GM21526 (cell line): ENCODE measurements around the gene DEFB131A.
"Not testable (repeated sequence)": the region's sequence is repeated elsewhere in the genome, so short reads cannot be mapped to it uniquely, and the experiment has no call there.

Experiments used
- ATAC-seq: cut with Tn5 transposase; IDR thresholded peaks from one replicate; pipeline ENCODE4 v1.9.1; 2021; ENCODE audit warnings: moderate library complexity; ENCODE audit not compliant: unreplicated experiment, low FRiP score

DEFB131A gene

GRCh38 chr4:9494256-9495035 is 50.2 kb downstream of the DEFB131A start:
- ATAC-seq = not testable (repeated sequence)

- ATAC-seq = not testable (repeated sequence)
Measured at GRCh38 chr4:9495443-9495842, 51.2 kb downstream of the DEFB131A start.

DNA sequence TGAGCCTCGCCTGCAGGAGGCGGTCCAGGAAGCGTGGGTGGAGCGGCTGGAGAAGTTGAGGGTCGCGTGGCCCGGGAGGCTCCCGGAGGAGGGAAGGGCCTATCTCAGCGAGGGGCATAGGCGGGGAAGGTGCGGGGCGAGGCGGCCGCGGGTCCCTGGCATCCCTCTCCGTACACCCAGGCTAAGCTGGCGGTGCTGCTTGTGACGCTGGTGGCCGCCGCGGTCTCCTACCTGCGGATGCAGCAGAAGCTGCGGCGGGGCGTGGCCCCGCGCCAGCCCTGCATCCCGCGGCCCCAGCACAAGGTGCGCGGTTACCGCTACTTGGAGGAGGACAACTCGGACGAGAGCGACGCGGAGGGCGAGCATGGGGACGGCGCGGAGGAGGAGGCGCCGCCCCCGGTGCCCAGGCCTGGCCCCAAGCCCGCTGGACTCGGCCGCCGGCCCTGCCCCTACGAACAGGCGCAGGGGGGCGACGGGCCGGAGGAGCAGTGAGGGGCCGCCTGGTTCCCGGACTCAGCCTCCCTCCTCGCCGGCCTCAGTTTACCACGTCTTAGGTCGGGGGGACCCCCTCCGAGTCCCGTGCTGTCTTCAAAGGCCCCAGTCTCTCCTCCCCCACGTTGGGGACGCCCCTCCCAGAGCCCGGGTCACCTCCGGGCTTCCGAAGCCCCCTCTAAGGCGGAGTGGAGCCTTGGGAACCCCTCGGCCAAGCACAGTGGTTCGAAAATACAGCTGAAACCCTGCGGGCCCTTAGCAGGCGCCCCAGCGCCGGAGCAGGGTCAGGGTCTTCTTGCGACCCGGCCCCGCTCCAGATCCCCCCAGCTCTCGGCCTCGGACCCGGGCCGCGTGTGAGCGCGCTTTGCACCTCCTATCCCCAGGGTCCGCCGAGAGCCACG is 53.6 kb downstream of the DEFB131A start:
- ATAC-seq = not testable (repeated sequence)

DNA sequence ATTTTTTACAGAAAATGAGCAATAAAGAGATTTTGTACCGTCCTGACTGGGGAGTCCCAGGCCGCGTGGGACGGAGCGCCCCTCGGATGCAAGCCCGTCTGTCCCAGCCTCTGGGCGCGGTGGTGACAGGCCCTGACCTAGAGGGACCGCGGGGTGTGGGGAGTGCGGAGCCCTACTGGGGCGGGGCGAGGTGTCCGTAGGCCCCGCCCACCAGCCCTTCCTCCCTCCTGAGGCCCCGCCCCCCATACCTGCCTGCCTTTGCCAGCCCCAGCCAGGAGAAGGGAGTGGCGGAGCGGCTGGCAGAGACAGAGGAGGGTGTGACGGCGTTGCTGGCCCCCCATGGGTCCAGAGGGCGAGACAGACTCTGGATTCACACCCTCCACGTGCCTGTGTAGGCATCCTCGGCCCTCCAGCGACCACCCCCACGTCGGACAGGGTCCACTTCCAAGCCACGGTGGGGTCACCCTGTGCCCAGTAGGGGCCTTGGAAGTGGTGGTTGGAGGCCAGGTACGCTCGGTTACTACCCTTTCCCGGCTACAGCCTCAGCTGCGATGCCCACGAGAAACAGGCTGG is 54.3 kb downstream of the DEFB131A start:
- not testable (repeated sequence) for ATAC-seq

- not testable (repeated sequence) for ATAC-seq
Measured at GRCh38 chr4:9499974-9500487, 55.8 kb downstream of the DEFB131A start.
